Pancreas (tissue), 10 donors: ENCODE measurements around the gene EIF2AK2. TPM values are rescaled to one million over a fixed set of nuclear protein-coding genes. Genes with fewer than 3 reads are reported as not detected.
"Not testable (repeated sequence)": the region's sequence is repeated elsewhere in the genome, so short reads cannot be mapped to it uniquely, and the experiment has no call there.

Source experiments
- ATAC-seq, 4 donors: fragments of 200-7000 bp; cut with Tn5 transposase; one replicate each; pipeline versions ENCODE4 v1.8.0 to v1.9.1; 2020; ENCODE audit warnings: mild to moderate bottlenecking in 4 of 4, moderate library complexity in 4 of 4
- DNase-seq, 6 donors: peaks; one replicate each; pipeline ENCODE4 v3.0.0-alpha.2; 2020
- FAIRE-seq: peaks from 2 replicates; lab custom pipeline; 2012; peaks lifted over from hg19 to GRCh38; lab: Jason Lieb, UNC
- H3K27ac ChIP-seq, 4 donors: fragments of 200-600 bp; sonication (generic); 1 replicate in 3 of 4; 2 replicates in 1 of 4; pipeline versions ENCODE4 v1.5.0 to v1.8.0; 2020
- H3K27me3 ChIP-seq, 4 donors: fragments of 200-600 bp; one replicate each; pipeline ENCODE4 v1.8.0; 2021
- H3K36me3 ChIP-seq, 3 donors: fragments of 200-600 bp; sonication (generic) in 1 of 3; one replicate each; pipeline versions ENCODE4 v1.5.0 to v1.8.0; 2020 to 2021
- H3K4me1 ChIP-seq, 3 donors: fragments of 200-600 bp; one replicate each; pipeline ENCODE4 v1.8.0; 2021
- H3K4me3 ChIP-seq, 4 donors: fragments of 200-600 bp; sonication (generic) in 2 of 4; one replicate each; pipeline versions ENCODE4 v1.5.0 to v1.8.0; 2020 to 2021
- H3K9me3 ChIP-seq, 4 donors: fragments of 200-600 bp; one replicate each; pipeline ENCODE4 v1.8.0; 2021
- WGBS, 2 donors: extraction: QIAGEN DNeasy Blood & Tissue Kit; methylation state at CpG; one replicate each; pipeline ENCODE4 v1.1.7; 2013; 5-methylcytosine and 5-hydroxymethylcytosine counted together
- intact Hi-C, 3 donors: fragments of 100-400 bp; cut with DNase I; formaldehyde crosslinking; loops; one replicate each; pipeline versions ENCODE4 v1.11.1 to v1.14.2; 2022
- polyA plus RNA-seq, 2 donors: library from polyadenylated mRNA; stranded (reverse); fragments of 200-250 nt; gene quantifications; one replicate each; pipeline ENCODE4 v1.2.3, GENCODE V29; 2013
- total RNA-seq, 6 donors: library from RNA; stranded (reverse); fragmentation: NEBNext Ultra II Directional in 4 of 6; extraction: Animal tissue kit (Norgen Biotek cat#: 25700) in 4 of 6; gene quantifications; one replicate each; pipeline versions ENCODE4 v1.2.1 to v1.2.4, GENCODE V29; 2021 to 2023
- TF ChIP-seq, protein P1 (sequence below), 4 donors: fragments of 200-600 bp; sonication (generic) in 3 of 4; IDR thresholded peaks; one replicate each; pipeline versions ENCODE4 v1.5.0 to v1.8.0; 2021; ENCODE audit warnings: antibody characterized with exemption in 4 of 4
- donor health status: healthy with polysubstance abuse.
- donor health status: DM: no; HTN: no; CAD: no; lungs with moderate emphysema.
- donor health status: DM: no; HTN: no; CAD: no.
- donor health status: control.
- donor health status: control.
- donor health status: Bipolar disorder and iron deficiency.
- donor health status: DM: yes; HTN: yes; CAD: no.
- donor health status: DM: no; HTN: no; CAD: no.
- donor health status: DM: no; HTN: no; CAD: no.
- donor health status: DM: yes; HTN: yes; CAD: no.

EIF2AK2 gene
- total RNA-seq (10 to 100 TPM; 11.6 to 22.6 (median 14.6) TPM), polyA plus RNA-seq (1 to 10 TPM; 2.6 to 5.4 TPM)

DNA sequence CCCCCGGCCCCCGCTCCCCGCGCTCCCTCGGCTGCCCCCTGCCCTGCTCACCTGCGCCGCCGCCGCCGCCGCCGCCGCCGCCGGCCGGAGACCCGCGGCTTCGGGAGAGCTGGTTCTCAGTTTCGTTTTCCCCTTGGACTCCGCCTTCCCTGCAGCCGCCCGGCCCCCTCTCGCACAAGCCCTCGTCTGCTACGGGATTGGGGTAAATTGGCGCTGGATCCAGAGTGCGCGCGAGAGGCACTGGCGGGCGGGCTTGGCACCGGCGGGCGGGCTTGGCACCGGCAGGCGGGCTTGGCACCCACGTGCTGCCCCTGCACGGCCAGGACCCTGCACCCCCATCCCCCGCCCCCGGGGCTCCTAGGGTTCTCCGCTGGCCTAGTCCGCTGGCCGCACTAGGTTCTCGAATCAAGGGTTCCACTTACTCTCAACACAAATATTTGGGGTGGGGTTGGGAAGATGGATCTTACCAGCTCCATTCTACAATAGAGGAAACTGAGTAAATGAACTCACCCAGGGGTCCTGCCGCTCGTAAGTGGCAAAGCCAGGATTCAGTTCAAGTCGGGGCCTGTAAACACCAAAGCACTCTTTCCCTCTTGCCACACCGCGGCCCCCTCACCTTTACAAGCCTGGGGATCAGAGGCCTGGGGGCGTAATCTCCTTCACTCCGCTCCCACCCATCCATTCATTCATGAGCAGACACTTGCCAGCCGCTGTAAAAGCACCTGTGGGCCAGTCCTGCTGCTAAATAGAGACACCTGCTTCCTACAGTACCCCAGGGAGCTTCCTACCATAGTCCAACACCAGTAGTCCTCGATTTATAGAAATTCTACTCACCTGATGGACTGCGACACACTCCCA lies at the start of gene EIF2AK2:
EIF2AK2 (minus strand) TSS at position 124 of the 858 bp plus-strand sequence. CDS start 9,174 bp downstream, outside the sequence.
- Histone ChIP-seq H3K27me3 (no peaks in the 10 kb centered on the region), H3K4me3 (peak within 1 kb of the TSS; percentile 59 to 92 (median 90)), H3K9me3 (no peaks in the 10 kb centered on the region), H3K36me3 (no peaks in the 10 kb centered on the region), H3K4me1 (peaks cover 0 to 8% (median 8%) of the 10 kb centered on the region in 3 donors), H3K27ac (peak within 1 kb of the TSS; percentile 56 to 89 (median 77))
- intact Hi-C loops = no loop called here
- FAIRE-seq (no peak), ATAC-seq (peak; percentile 92 to 96 (median 93)), DNase-seq (peak; percentile 81 to 92 (median 84))
- 8 to 9% methylated on average over 44 to 55 of the region's 55 CpGs for WGBS, 2 donors
- TF ChIP-seq, protein P1, sequence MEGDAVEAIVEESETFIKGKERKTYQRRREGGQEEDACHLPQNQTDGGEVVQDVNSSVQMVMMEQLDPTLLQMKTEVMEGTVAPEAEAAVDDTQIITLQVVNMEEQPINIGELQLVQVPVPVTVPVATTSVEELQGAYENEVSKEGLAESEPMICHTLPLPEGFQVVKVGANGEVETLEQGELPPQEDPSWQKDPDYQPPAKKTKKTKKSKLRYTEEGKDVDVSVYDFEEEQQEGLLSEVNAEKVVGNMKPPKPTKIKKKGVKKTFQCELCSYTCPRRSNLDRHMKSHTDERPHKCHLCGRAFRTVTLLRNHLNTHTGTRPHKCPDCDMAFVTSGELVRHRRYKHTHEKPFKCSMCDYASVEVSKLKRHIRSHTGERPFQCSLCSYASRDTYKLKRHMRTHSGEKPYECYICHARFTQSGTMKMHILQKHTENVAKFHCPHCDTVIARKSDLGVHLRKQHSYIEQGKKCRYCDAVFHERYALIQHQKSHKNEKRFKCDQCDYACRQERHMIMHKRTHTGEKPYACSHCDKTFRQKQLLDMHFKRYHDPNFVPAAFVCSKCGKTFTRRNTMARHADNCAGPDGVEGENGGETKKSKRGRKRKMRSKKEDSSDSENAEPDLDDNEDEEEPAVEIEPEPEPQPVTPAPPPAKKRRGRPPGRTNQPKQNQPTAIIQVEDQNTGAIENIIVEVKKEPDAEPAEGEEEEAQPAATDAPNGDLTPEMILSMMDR (IDR thresholded peaks at IDR 0.05) = no peak

DNA sequence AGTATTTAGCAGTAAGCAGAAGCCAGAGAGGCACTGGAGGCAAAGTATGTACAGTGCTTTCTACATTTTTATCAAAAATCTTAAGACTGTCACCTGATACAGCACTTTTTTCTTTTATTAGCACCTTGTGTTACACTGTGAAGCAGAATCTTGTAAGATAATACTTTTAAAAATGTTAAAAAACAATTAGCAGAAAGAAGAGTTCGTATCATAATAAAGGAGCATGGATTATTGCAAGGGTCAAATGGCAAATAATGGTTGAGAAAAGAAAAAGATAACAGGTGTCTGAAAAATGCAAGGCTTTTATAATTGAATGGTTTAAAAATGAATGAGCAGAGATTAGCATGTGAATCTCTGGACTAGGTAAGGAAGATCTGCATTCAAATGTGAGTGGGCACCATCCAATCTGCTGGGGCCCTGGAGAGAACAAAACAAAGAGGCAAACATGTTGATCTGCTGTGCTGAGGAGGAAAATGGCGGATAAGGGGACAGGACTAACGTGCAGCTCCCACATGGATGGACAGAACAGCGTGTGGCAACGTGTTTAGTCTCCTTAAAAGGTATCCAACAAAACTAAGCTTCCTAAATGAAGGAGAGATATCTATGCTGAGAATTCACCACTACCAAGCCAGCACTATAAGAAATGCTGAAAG lies 49.0 kb upstream of the EIF2AK2 start:
- DNase-seq (no peak), ATAC-seq (no peak), FAIRE-seq (no peak)
- H3K36me3 ChIP-seq = peaks cover 0 to 70% (median 42%) of the 10 kb centered on the region in 3 donors
- intact Hi-C loops = no loop called here
- 93 to 97% methylated on average over 5 of the region's 5 CpGs for whole genome bisulfite sequencing, 2 donors
- H3K4me1 ChIP-seq = no peaks in the 10 kb centered on the region
- H3K27ac ChIP-seq = no peak overlapping the region
- no peaks in the 10 kb centered on the region for H3K27me3 ChIP-seq
- H3K4me3 ChIP-seq = no peak overlapping the region
- H3K9me3 ChIP-seq = no peaks in the 10 kb centered on the region
- TF ChIP-seq, protein P1 (IDR thresholded peaks at IDR 0.05) = no peak

DNA sequence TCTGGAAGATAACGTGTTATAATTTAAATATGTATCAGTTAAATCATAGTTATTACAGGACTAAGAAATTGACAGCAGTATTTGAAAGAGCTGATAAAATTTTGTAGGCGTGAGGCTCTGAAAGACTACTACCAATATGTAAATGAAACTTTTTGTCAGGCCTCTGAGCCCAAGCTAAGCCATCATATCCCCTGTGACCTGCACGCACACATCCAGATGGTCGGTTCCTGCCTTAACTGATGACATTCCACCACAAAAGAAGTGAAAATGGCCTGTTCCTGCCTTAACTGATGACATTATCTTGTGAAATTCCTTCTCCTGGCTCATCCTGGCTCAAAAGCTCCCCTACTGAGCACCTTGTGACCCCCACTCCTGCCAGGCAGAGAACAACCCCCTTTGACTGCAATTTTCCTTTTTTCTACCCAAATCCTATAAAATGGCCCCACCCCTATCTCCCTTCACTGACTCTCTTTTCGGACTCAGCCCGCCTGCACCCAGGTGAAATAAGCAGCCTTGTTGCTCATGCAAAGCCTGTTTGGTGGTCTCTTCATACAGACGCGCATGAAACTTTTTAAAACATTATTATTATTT lies 48.4 kb upstream of the EIF2AK2 start:
- H3K9me3 ChIP-seq, H3K27ac ChIP-seq, H3K4me1 ChIP-seq, H3K4me3 ChIP-seq, intact Hi-C loops, DNase-seq, H3K27me3 ChIP-seq, FAIRE-seq, ATAC-seq: not testable (repeated sequence)
- peaks cover 0 to 64% (median 38%) of the 10 kb centered on the region in 3 donors for H3K36me3 ChIP-seq
- WGBS, 2 donors = 85 to 91% methylated on average over 8 of the region's 8 CpGs

DNA sequence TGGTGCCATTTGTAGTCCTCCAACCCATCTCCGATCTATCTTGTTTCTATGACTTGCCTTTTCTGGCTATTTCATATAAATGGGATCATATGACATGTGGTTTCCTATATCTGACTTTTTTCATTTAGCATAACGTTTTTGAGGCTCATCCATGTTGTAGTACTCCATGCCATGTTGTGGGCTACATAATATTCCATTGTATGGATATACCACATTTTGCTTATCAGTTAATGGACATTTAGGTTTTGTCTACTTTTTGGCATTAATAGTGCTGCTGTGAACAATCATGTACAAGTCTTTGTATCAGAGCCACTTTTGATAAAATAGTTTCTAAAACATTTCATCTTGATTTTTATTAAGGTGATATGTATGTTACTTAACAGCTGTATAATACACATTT lies 46.9 kb upstream of the EIF2AK2 start:
- Histone ChIP-seq H3K4me1 (no peaks in the 10 kb centered on the region), H3K9me3 (no peaks in the 10 kb centered on the region), H3K27ac (no peak overlapping the region), H3K4me3 (no peak overlapping the region), H3K36me3 (peaks cover 0 to 49% (median 29%) of the 10 kb centered on the region in 3 donors), H3K27me3 (no peaks in the 10 kb centered on the region)
- intact Hi-C loops = no loop called here
- TF ChIP-seq, protein P1 (IDR thresholded peaks at IDR 0.05) = no peak
- ATAC-seq (no peak), FAIRE-seq (no peak), DNase-seq (no peak)
- 91 to 96% methylated on average over 2 of the region's 2 CpGs for WGBS, 2 donors

GRCh38 chr2:37201766-37202165 lies 45.0 kb upstream of the EIF2AK2 start:
- TF ChIP-seq, protein P1 (IDR thresholded peaks at IDR 0.05) = no peak
- DNase-seq (no peak), FAIRE-seq (no peak), ATAC-seq (no peak)
- no peaks in the 10 kb centered on the region for H3K27me3 ChIP-seq
- H3K27ac ChIP-seq = no peak overlapping the region
- H3K4me3 ChIP-seq = no peak overlapping the region
- peaks cover 0 to 36% (median 24%) of the 10 kb centered on the region in 3 donors for H3K36me3 ChIP-seq
- H3K4me1 ChIP-seq = peaks cover 0 to 6% (median 0%) of the 10 kb centered on the region in 3 donors
- intact Hi-C loops = no loop called here
- 89 to 97% methylated on average over 1 of the region's 1 CpG for WGBS, 2 donors
- no peaks in the 10 kb centered on the region for H3K9me3 ChIP-seq
